Osteoblast (primary cell): ENCODE results near the gene OR10A4. TPM values are rescaled to one million over a fixed set of nuclear protein-coding genes. Genes with fewer than 3 reads are reported as not detected.

Source experiments
- DNase-seq: peaks from one replicate; pipeline ENCODE4 v3.0.0; 2011; ENCODE audit warnings: low spot score, mixed read lengths; ENCODE audit not compliant: insufficient read length; ENCODE audit errors: missing footprints
- H2AFZ ChIP-seq: 2 replicates; pipeline ENCODE4 v1.6.0; 2011; ENCODE audit warnings: mild to moderate bottlenecking, low read length
- H3K27ac ChIP-seq: 2 replicates; pipeline ENCODE4 v1.5.1; 2011; ENCODE audit warnings: mild to moderate bottlenecking, low read depth, low read length, moderate library complexity
- H3K27me3 ChIP-seq: 2 replicates; pipeline ENCODE4 v1.6.0; 2012; ENCODE audit warnings: mild to moderate bottlenecking, control low read depth, inconsistent platforms, low read length, moderate library complexity; ENCODE audit not compliant: insufficient read depth
- H3K36me3 ChIP-seq: 2 replicates; pipeline ENCODE4 v1.5.1; 2011; ENCODE audit warnings: mild to moderate bottlenecking, low read length, control low read depth, moderate library complexity; ENCODE audit not compliant: insufficient read depth
- H3K4me1 ChIP-seq: 2 replicates; pipeline ENCODE4 v1.5.1; 2011; ENCODE audit warnings: mild to moderate bottlenecking, low read length, control low read depth, moderate library complexity; ENCODE audit not compliant: insufficient read depth
- H3K4me2 ChIP-seq: 2 replicates; pipeline ENCODE4 v1.6.0; 2011; ENCODE audit warnings: mild to moderate bottlenecking, low read length; ENCODE audit not compliant: insufficient read depth
- H3K4me3 ChIP-seq: fragments of 200-600 bp; sonication (generic); 3 replicates; pipeline ENCODE4 v1.5.1; 2012; ENCODE audit warnings: mild to moderate bottlenecking, low read length, inconsistent platforms; ENCODE audit not compliant: insufficient read depth
- H3K79me2 ChIP-seq: 2 replicates; pipeline ENCODE4 v1.6.0; 2012; ENCODE audit warnings: mild to moderate bottlenecking, low read length, control low read depth, inconsistent platforms; ENCODE audit not compliant: insufficient read depth
- H3K9me3 ChIP-seq: 2 replicates; pipeline ENCODE4 v1.5.1; 2011; ENCODE audit warnings: low read depth, low read length, control low read depth
- H4K20me1 ChIP-seq: 2 replicates; pipeline ENCODE4 v1.6.0; 2012; ENCODE audit warnings: mild to moderate bottlenecking, low read length, control low read depth; ENCODE audit not compliant: insufficient read depth
- total RNA-seq: library from RNA; depleted of rRNA; stranded (reverse); fragments of >200 nt; gene quantifications from 2 replicates; pipeline ENCODE4 v1.2.3, GENCODE V29; 2012
- TF ChIP-seq, protein P1 (sequence below): IDR thresholded peaks from 2 replicates; pipeline ENCODE4 v1.5.1; 2011; ENCODE audit warnings: mild to moderate bottlenecking, low read depth, low read length, moderate library complexity; ENCODE audit errors: extremely low read depth

Gene OR10A4
- total RNA-seq, 1 donor: not detected

DNA sequence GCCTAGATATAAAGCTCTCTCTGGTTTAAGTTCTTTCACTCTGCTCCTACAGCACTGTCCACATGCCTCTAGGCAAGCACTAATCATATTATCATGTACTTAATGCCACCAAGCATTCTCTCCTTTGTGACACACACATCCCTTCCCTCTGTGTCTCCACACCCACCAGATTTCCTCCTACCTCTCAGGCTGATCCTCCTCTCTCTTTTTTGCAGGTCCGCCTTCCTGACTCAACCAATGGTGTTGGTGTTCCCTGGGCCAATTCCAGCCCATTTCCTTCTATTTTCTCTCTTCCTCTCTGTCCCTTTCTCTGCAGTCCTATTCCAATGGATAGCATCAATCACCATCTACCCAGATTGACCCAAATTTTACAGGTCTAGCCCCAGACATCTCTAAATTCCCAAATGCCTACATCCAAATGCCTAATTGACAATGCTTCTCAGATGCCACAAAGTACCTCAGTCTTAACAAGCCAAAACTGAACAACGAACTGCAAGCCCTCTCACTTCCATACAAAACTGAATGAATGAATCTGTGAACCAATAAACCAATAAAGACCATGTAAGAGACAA, 49.3 kb downstream of the OR10A4 start:
- peak overlapping the region; percentile 92 for H3K4me3 ChIP-seq
- H4K20me1 ChIP-seq: no peaks in the 10 kb centered on the region
- H3K27ac ChIP-seq: peak overlapping the region; percentile 78
- TF ChIP-seq, protein P1, sequence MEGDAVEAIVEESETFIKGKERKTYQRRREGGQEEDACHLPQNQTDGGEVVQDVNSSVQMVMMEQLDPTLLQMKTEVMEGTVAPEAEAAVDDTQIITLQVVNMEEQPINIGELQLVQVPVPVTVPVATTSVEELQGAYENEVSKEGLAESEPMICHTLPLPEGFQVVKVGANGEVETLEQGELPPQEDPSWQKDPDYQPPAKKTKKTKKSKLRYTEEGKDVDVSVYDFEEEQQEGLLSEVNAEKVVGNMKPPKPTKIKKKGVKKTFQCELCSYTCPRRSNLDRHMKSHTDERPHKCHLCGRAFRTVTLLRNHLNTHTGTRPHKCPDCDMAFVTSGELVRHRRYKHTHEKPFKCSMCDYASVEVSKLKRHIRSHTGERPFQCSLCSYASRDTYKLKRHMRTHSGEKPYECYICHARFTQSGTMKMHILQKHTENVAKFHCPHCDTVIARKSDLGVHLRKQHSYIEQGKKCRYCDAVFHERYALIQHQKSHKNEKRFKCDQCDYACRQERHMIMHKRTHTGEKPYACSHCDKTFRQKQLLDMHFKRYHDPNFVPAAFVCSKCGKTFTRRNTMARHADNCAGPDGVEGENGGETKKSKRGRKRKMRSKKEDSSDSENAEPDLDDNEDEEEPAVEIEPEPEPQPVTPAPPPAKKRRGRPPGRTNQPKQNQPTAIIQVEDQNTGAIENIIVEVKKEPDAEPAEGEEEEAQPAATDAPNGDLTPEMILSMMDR: no peak
- peak overlapping the region; percentile 99 for H2AFZ ChIP-seq
- peak overlapping the region; percentile 98 for H3K4me2 ChIP-seq
- H3K79me2 ChIP-seq: no peaks in the 10 kb centered on the region
- H3K36me3 ChIP-seq: no peaks in the 10 kb centered on the region
- peaks cover 14% of the 10 kb centered on the region for H3K4me1 ChIP-seq
- no peaks in the 10 kb centered on the region for H3K27me3 ChIP-seq
- DNase-seq: peak; percentile 27
- H3K9me3 ChIP-seq: no peaks in the 10 kb centered on the region

DNA sequence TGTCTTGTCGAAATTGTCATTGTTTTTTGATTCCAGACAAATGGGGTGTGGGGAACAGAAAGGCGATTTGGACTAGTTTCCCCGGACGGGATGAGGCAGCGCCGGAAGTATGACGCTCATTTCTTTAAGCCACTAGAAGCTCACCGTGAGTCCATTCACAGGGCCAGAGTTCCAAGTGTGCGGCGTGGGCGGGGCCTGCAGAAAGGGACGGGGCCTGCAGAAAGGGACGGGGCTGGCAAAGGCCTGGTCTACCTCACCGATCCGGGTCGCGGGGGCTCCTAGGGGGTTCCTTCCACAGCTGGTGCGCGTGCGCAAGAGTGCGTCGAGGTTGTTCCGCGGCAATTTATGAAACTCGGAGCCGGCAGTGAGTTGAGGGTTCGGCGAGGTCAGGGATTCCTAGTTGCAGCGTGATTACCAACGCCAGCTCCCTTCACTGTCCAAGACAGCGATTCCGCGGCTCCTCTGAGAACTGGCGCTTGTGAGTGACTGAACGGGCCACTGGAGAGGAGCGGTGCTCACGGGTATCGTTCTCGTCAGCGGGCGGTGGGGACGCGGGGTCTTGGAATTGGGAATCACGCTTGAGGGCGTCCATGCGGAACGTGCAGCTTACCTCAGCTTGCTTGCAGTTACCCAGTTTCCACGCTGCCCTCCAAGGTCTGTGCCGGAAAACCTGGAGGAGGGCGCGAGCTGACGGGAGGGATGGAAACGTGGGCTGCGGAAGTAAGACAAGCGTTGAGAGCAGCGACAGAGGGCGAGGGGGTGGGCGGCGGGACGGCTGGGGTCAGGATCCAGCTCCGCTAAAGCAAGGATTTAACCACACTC, 50.0 kb downstream of the OR10A4 start, which contains the start of gene ZNF215:
TSS of gene ZNF215 (plus strand) at position 219 of the 822 bp plus-strand sequence. CDS start 5,847 bp downstream, outside the sequence.
- Histone ChIP-seq H3K27ac (peak within 1 kb of the TSS; percentile 78), H3K4me2 (peak within 1 kb of the TSS; percentile 98), H3K9me3 (no peaks in the 10 kb centered on the region), H3K27me3 (no peaks in the 10 kb centered on the region), H4K20me1 (no peaks in the 10 kb centered on the region), H3K4me1 (peaks cover 20% of the 10 kb centered on the region), H2AFZ (peak within 1 kb of the TSS; percentile 99), H3K36me3 (no peaks in the 10 kb centered on the region), H3K79me2 (no peaks in the 10 kb centered on the region), H3K4me3 (peak within 1 kb of the TSS; percentile 92)
- TF ChIP-seq, protein P1: no peak
- peak; percentile 92 for DNase-seq

DNA sequence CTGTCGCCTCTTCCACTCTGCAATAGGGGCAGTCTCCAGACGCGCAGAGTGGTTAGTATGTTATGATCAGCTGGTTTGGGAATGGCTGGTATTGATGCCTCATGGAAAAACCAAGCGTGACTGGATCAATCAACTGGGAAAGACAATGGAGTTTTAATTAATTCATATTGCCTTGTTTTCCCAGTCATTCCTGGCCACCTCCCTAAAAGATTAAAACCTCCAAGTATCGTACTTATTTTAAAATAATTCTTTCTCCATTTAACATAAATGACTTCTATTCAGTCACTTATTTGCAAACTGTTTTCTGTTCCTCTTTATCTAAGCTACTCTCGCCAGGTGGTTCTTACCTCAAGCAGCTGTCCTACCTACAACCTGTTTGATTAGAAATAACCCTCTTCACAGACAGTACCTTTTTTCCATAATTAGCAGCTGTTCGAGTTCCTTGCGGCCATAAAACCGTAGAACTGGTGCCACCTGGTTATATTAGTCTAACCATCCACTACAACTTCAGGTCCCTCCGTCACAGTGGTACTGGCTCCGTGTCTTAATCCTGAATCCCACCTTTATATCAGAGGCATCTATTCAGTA, 50.7 kb downstream of the OR10A4 start:
- TF ChIP-seq, protein P1: no peak
- Histone ChIP-seq H3K4me2 (peak overlapping the region; percentile 98), H3K4me1 (peaks cover 20% of the 10 kb centered on the region), H3K27ac (peak overlapping the region; percentile 78), H4K20me1 (no peaks in the 10 kb centered on the region), H3K9me3 (no peaks in the 10 kb centered on the region), H3K27me3 (no peaks in the 10 kb centered on the region), H2AFZ (peak overlapping the region; percentile 99), H3K79me2 (no peaks in the 10 kb centered on the region), H3K36me3 (no peaks in the 10 kb centered on the region), H3K4me3 (peak overlapping the region; percentile 92)
- peak; percentile 58 for DNase-seq

Other genes with a start within 250 kb of the OR10A4 start
- 0.59 and 1.1 TPM in 2 replicates for gene DCHS1, start 220.8 kb upstream of the OR10A4 start, total RNA-seq
- 29.5 and 29.7 TPM in 2 replicates for gene MRPL17, start 193.3 kb upstream of the OR10A4 start, total RNA-seq
- 0.29 and 0.36 TPM in 2 replicates for gene OR2AG2, start 104.6 kb upstream of the OR10A4 start, total RNA-seq
- not detected in 2 replicates for gene OR2AG1, start 93.6 kb upstream of the OR10A4 start, total RNA-seq
- gene OR6A2, start 76.9 kb upstream of the OR10A4 start, total RNA-seq: 0.36 and 0.59 TPM in 2 replicates
- gene OR10A5, start 30.9 kb upstream of the OR10A4 start, total RNA-seq: not detected in 2 replicates
- not detected in 2 replicates for gene OR10A2, start 13.6 kb upstream of the OR10A4 start, total RNA-seq
- gene OR2D2, start 15.9 kb downstream of the OR10A4 start, total RNA-seq: 0.36 and 0.88 TPM in 2 replicates
- not detected in 2 replicates for gene OR2D3, start 44.4 kb downstream of the OR10A4 start, total RNA-seq
- gene ZNF215, start 49.8 kb downstream of the OR10A4 start, total RNA-seq: 4.3 and 5.0 TPM in 2 replicates
- gene ZNF214, start 143.7 kb downstream of the OR10A4 start, total RNA-seq: 3.6 and 4.7 TPM in 2 replicates
- under 0.01 TPM in 1 of 2 replicates, not detected in the other for gene NLRP14, start 143.9 kb downstream of the OR10A4 start, total RNA-seq
- gene RBMXL2, start 212.4 kb downstream of the OR10A4 start, total RNA-seq: not detected in 2 replicates